Ascending aorta (tissue), 2 donors: ENCODE results near the gene ARHGAP26. TPM values are rescaled to one million over a fixed set of nuclear protein-coding genes. Genes with fewer than 3 reads are reported as not detected.

Experiments used
- DNase-seq, 2 donors: peaks; one replicate each; pipeline ENCODE4 v3.0.0-alpha.2; 2019; ENCODE audit warnings: low spot score in 2 of 2
- H3K27ac ChIP-seq, 2 donors: fragments of 200-600 bp; sonication (generic); one replicate each; pipeline ENCODE4 v1.5.1; 2016 to 2017; ENCODE audit warnings: mild to moderate bottlenecking in 1 of 2
- H3K27me3 ChIP-seq: fragments of 200-600 bp; sonication (generic); one replicate; pipeline ENCODE4 v1.5.1; 2017
- H3K36me3 ChIP-seq, 2 donors: fragments of 200-600 bp; sonication (generic); one replicate each; pipeline ENCODE4 v1.5.1; 2016
- H3K4me1 ChIP-seq, 2 donors: fragments of 200-600 bp; sonication (generic); one replicate each; pipeline ENCODE4 v1.5.1; 2016 to 2017; ENCODE audit warnings: mild to moderate bottlenecking in 1 of 2
- H3K4me3 ChIP-seq, 2 donors: fragments of 200-600 bp; sonication (generic); one replicate each; pipeline ENCODE4 v1.5.1; 2016 to 2017; ENCODE audit warnings: mild to moderate bottlenecking in 1 of 2
- H3K9me3 ChIP-seq, 2 donors: fragments of 200-600 bp; sonication (generic); one replicate each; pipeline ENCODE4 v1.5.1; 2016
- intact Hi-C: fragments of 100-400 bp; cut with DNase I; formaldehyde crosslinking; loops from one replicate; pipeline ENCODE4 v1.15.1; 2023
- total RNA-seq: library from RNA; depleted of rRNA; stranded (reverse); fragments of >200 nt; gene quantifications from one replicate; pipeline ENCODE4 v1.1.0, GENCODE V29; 2016
- TF ChIP-seq, protein P1 (sequence below), 3 experiments: fragments of 200-600 bp in 2 of 3; fragments of 450-650 bp in 1 of 3; sonication (generic) in 2 of 3; IDR thresholded peaks; one replicate each; pipeline ENCODE4 v1.5.1; 2016 to 2019; ENCODE audit warnings: antibody characterized with exemption in 3 of 3, mild to moderate bottlenecking in 1 of 3, moderate library complexity in 1 of 3

Gene ARHGAP26
- total RNA-seq, 1 donor from 2014 or later: 34.9 TPM

DNA sequence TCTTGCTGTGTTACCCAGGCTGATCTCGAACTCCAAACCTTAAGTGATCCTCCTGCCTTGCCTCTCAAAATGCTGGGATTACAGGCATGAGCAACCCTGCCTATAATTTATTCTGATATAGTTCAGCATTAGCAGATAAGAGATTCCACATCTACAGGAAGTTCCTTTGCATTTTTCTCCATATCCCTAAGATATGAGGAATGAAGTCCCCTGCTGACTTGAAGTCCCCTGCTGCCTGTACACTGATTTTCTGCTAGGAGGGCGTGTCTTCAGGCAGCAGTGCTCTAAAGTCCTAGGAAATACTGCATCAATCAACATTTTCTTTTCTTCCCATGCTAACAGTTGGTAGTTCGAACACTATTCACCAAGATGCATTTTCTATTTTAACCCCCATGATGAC is 105.8 kb downstream of the ARHGAP26 start:
- Histone ChIP-seq H3K27ac (no peak overlapping the region), H3K9me3 (no peaks in the 10 kb centered on the region), H3K36me3 (peaks cover 0 to 3% of the 10 kb centered on the region in 2 donors), H3K4me1 (peaks cover 7 to 18% of the 10 kb centered on the region in 2 donors), H3K27me3 (no peaks in the 10 kb centered on the region), H3K4me3 (no peak overlapping the region)
- intact Hi-C loops: loop anchor here (2.0 kb wide), 1 partner anchor 105 kb away; the partner anchor contains the start of gene ARHGAP26
- no peak for DNase-seq
- TF ChIP-seq, protein P1, sequence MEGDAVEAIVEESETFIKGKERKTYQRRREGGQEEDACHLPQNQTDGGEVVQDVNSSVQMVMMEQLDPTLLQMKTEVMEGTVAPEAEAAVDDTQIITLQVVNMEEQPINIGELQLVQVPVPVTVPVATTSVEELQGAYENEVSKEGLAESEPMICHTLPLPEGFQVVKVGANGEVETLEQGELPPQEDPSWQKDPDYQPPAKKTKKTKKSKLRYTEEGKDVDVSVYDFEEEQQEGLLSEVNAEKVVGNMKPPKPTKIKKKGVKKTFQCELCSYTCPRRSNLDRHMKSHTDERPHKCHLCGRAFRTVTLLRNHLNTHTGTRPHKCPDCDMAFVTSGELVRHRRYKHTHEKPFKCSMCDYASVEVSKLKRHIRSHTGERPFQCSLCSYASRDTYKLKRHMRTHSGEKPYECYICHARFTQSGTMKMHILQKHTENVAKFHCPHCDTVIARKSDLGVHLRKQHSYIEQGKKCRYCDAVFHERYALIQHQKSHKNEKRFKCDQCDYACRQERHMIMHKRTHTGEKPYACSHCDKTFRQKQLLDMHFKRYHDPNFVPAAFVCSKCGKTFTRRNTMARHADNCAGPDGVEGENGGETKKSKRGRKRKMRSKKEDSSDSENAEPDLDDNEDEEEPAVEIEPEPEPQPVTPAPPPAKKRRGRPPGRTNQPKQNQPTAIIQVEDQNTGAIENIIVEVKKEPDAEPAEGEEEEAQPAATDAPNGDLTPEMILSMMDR (IDR thresholded peaks at IDR 0.05): no peak

DNA sequence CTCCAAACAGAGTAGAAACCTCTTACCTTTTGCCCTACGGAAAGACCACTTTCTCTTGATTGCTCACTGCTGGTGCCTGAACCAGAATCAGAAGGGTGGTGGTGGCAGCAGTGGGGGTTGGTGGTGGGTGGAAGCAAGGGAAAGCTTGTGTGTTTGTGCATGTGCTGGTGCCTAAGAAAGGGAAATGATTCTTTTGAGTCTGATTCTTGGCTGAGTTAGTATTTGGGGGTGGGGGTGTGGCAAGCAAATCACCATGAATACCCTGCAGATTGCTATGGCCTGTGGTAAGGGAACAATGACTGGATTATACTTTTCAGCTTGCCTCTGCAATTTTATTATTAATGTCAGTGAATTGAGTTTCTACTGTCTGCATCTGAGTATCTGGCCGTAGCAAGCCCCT is 106.6 kb downstream of the ARHGAP26 start:
- H3K4me1 ChIP-seq: peaks cover 7 to 20% of the 10 kb centered on the region in 2 donors
- TF ChIP-seq, protein P1 (IDR thresholded peaks at IDR 0.05): no peak
- H3K36me3 ChIP-seq: peaks cover 0 to 3% of the 10 kb centered on the region in 2 donors

DNA sequence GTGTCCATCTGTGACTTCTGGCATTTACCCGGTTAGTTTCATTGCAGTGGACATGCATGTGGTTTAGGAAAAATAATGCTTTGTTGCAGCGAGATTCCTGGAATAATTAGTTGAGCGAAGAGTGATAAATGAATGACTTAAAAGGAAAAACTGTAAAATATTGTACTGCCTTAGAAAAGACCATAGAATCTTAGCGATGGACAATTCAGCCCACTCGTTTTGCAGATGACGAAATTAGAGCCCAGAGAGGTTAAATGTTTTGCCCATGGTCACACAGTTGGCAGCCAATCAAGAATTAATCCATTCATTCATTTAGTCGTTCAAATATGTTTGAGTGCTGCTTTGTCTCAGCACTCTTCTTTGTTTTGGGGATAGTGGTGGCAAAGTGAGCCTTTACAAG is 107.9 kb downstream of the ARHGAP26 start:
- no peak overlapping the region for H3K27ac ChIP-seq
- no peak for DNase-seq
- H3K4me1 ChIP-seq: peaks cover 7 to 32% of the 10 kb centered on the region in 2 donors
- no peak overlapping the region for H3K4me3 ChIP-seq
- H3K36me3 ChIP-seq: peaks cover 0 to 3% of the 10 kb centered on the region in 2 donors
- H3K9me3 ChIP-seq: no peaks in the 10 kb centered on the region
- H3K27me3 ChIP-seq: no peaks in the 10 kb centered on the region
- TF ChIP-seq, protein P1 (IDR thresholded peaks at IDR 0.05): no peak
- intact Hi-C loops: no loop called here

More for the DNA sequence above, 106.6 kb downstream of the ARHGAP26 start:
- no peak for DNase-seq
- Histone ChIP-seq H3K27ac (no peak overlapping the region), H3K27me3 (no peaks in the 10 kb centered on the region), H3K4me3 (no peak overlapping the region), H3K9me3 (no peaks in the 10 kb centered on the region)
- intact Hi-C loops: no loop called here

DNA sequence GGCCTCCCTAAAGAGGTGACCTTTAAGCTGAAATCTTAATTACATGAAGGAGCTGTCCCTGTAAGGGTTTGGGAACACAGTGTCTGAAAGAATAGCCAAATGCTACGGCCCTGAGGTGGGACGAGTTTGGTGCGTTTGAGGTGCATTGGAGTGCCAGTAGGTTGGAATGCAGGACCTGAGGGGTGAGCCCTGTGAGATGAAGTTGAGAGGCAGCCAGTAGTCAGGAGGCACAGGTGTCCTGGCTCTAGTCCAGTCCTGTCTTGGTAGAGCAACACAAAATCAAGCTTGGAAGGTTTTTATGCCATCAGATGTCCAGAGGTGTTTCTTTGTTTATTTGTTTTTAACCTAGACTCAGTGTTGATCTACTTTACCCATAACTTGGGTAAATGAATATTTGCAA is 108.5 kb downstream of the ARHGAP26 start:
- no peaks in the 10 kb centered on the region for H3K9me3 ChIP-seq
- peaks cover 0 to 3% of the 10 kb centered on the region in 2 donors for H3K36me3 ChIP-seq
- intact Hi-C loops: no loop called here
- no peaks in the 10 kb centered on the region for H3K27me3 ChIP-seq
- no peak for DNase-seq
- no peak overlapping the region for H3K4me3 ChIP-seq
- TF ChIP-seq, protein P1 (IDR thresholded peaks at IDR 0.05): no peak
- H3K4me1 ChIP-seq: peaks cover 7 to 34% of the 10 kb centered on the region in 2 donors
- no peak overlapping the region for H3K27ac ChIP-seq

DNA sequence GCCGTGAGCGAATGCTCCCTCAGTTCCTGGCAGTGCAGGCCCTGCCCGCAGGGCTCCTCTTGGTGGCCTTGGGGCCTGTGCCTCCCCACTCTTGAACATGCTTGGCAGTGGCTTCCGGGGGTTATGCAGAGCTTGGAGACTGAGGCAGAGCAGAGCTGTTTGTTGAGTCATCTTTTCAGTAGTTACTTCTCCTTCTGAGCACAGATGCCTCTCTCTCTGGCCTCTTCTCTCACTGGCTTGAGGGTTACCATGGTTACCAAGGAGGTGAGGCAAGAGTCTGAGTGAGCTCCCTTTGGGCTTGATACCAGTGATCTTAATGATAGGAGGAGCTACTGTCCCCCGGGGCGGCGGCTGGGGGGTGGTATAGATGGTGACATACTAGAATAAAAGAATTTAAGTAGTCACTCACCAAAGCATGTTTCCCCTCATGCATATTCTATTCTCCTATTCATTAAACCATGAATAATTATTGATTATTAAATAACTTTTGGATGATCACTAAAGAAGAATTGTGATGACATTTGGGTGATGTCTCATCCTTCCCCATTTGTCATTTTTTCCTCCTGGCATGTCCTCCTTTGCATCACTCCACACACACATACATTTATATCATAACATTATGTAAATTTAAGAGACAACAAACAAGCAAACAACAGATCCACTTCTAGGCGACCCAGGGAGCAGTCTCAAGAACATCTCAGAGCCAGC is 111.1 kb downstream of the ARHGAP26 start:
- Histone ChIP-seq H3K36me3 (peaks cover 0 to 3% of the 10 kb centered on the region in 2 donors), H3K4me1 (peaks cover 0 to 22% of the 10 kb centered on the region in 2 donors), H3K9me3 (no peaks in the 10 kb centered on the region), H3K27me3 (no peaks in the 10 kb centered on the region), H3K4me3 (no peak overlapping the region), H3K27ac (peak overlapping the region in 1 of 2 donors; percentile 9)
- DNase-seq: peak in 1 of 2 donors; percentile 74
- intact Hi-C loops: loop anchor here (10.0 kb wide), 2 partner anchors 276 to 866 kb away; partner anchors contain the start of gene GNPDA1
- TF ChIP-seq, protein P1 (IDR thresholded peaks at IDR 0.05): no peak
